Cardiac muscle cell (in vitro differentiated cells and primary cell): Measurements from ENCODE around the gene KRT74. TPM values are rescaled to one million over a fixed set of nuclear protein-coding genes. Genes with fewer than 3 reads are reported as not detected.

Experiments used
- DNase-seq, 2 donors: peaks; one replicate each; pipeline versions ENCODE4 v3.0.0 to v3.0.0-alpha.2; 2010 to 2017; ENCODE audit warnings: low read depth in 1 of 2, low spot score in 1 of 2
- H3K27ac ChIP-seq: fragments of 200-600 bp; sonication (generic); 2 replicates; pipeline ENCODE4 v1.5.1; 2016
- H3K27me3 ChIP-seq: fragments of 200-600 bp; sonication (generic); 2 replicates; pipeline ENCODE4 v1.6.0; 2016; ENCODE audit warnings: control low read depth
- H3K36me3 ChIP-seq: fragments of 200-600 bp; sonication (generic); 2 replicates; pipeline ENCODE4 v1.5.1; 2016; ENCODE audit warnings: control low read depth
- H3K4me1 ChIP-seq: fragments of 200-600 bp; sonication (generic); 2 replicates; pipeline ENCODE4 v1.8.1; 2017; ENCODE audit warnings: low read depth, mild to moderate bottlenecking, mixed run types
- H3K4me3 ChIP-seq: fragments of 200-600 bp; sonication (generic); 2 replicates; pipeline ENCODE4 v1.5.1; 2016; ENCODE audit warnings: mild to moderate bottlenecking
- H3K9me3 ChIP-seq: fragments of 200-600 bp; sonication (generic); 2 replicates; pipeline ENCODE4 v1.5.1; 2017; ENCODE audit warnings: low read depth, mild to moderate bottlenecking, control low read depth
- polyA plus RNA-seq: library from polyadenylated mRNA; unstranded; fragments of >200 nt; fragmentation: Nextera tagmentation; extraction: Ambion mirVana; gene quantifications from 2 replicates; pipeline ENCODE4 v1.2.1, GENCODE V29; 2016
- total RNA-seq: library from RNA; depleted of rRNA; stranded (reverse); fragments of >200 nt; gene quantifications from 2 replicates; pipeline ENCODE4 v1.2.3, GENCODE V29; 2016
- TF ChIP-seq, protein P1 (sequence below): IDR thresholded peaks from 2 replicates; pipeline ENCODE4 v1.5.1; 2012; ENCODE audit warnings: low read depth, mild to moderate bottlenecking, low read length

Gene KRT74
- total and polyA plus RNA-seq, 2 experiments from 2014 or later: not detected

DNA sequence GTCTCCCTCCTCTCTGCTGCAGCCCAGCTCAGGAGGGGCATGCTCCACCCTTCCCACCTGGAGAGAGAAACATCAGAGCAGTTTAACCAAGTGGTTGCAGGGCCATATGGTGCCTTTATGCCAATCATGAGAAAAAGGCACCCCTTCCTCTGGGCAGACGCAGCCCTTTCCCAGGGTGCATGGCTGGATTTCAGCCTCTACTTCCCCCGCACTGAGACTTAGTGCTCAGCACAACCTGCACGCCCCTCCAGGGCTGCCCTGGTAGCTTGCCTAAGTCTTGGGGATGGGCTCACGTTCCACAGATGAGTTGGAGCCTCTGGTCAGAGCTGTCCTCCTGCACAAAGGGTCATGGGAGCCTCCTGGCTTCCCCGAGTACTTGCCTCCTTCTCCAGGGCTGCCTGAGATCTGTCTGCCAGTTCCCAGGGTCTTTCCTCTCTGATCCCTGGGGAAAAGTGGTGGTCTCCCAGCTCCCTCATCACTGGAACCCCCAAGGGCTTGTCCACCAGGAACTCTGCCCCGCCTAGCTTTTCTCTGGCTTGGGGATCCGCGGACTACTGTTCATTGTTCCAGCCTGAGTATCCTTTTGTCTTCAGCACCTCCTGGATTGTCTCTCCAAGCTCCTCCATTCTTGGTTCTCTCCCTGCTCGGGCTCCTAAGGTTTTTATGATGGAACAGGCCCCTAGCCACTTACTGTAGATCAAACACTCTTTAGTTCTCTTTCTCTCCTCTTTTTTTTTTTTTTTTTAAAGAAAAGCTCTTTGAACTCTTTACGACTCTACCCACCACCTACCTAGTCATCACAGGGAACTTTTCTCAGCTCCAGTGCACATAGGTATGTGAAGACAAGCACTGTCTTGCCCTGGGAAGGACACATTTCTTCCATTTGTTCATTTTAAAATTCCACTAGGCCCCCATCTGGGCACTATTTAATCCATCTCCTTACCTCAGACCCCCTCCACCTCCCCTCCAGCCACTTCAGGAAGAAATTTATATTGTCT is 6.1 kb upstream of the KRT74 start:
- TF ChIP-seq, protein P1, sequence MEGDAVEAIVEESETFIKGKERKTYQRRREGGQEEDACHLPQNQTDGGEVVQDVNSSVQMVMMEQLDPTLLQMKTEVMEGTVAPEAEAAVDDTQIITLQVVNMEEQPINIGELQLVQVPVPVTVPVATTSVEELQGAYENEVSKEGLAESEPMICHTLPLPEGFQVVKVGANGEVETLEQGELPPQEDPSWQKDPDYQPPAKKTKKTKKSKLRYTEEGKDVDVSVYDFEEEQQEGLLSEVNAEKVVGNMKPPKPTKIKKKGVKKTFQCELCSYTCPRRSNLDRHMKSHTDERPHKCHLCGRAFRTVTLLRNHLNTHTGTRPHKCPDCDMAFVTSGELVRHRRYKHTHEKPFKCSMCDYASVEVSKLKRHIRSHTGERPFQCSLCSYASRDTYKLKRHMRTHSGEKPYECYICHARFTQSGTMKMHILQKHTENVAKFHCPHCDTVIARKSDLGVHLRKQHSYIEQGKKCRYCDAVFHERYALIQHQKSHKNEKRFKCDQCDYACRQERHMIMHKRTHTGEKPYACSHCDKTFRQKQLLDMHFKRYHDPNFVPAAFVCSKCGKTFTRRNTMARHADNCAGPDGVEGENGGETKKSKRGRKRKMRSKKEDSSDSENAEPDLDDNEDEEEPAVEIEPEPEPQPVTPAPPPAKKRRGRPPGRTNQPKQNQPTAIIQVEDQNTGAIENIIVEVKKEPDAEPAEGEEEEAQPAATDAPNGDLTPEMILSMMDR: no peak
- Histone ChIP-seq H3K4me3 (no peak overlapping the region), H3K36me3 (no peaks in the 10 kb centered on the region), H3K27me3 (peaks cover 8% of the 10 kb centered on the region), H3K4me1 (no peaks in the 10 kb centered on the region), H3K9me3 (no peaks in the 10 kb centered on the region), H3K27ac (no peak overlapping the region)
- DNase-seq: no peak

DNA sequence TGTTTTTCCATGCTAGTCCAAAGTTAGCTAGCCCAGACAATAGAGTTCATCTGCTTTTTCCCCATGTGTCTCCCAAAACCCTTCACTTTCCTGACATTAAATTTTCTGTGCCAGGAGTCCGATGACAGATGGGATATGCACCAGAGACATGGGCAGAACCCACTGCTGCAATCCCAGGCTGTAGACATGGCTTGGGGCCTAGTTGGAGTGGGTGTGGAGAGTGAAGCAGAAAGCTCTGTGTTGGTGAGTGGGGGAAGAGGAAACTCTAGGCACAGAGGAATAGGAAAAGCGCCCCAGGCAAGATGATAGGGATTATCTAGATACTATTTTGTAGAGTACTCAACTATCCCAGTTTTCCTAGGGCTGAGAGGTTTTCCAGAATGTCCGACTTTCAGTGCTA is 4.8 kb upstream of the KRT74 start:
- TF ChIP-seq, protein P1: no peak
- H3K4me1 ChIP-seq: no peaks in the 10 kb centered on the region
- no peaks in the 10 kb centered on the region for H3K9me3 ChIP-seq
- no peak for DNase-seq
- no peak overlapping the region for H3K27ac ChIP-seq
- H3K27me3 ChIP-seq: peaks cover 12% of the 10 kb centered on the region
- no peak overlapping the region for H3K4me3 ChIP-seq
- no peaks in the 10 kb centered on the region for H3K36me3 ChIP-seq

DNA sequence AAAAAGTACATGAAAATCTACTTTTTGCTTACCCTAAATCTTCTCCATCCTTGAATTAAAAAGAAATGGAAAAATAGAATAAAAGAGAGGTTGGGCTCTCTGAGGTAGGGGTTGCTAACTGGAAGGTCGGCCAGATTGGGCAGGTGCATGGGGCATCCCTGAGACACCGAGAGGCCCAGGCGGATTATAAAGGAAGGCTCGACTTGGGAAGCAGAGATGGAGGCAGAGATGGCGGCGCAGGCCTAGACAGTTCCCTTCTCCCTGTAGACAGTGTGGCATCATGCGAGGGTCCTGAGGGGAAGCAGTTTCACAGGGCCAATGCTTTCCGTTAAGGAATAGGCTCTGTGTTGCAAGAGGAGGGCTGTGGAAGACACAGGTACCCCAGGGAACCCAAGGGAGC is 3.7 kb upstream of the KRT74 start:
- H3K27ac ChIP-seq: no peak overlapping the region
- TF ChIP-seq, protein P1: no peak
- no peaks in the 10 kb centered on the region for H3K9me3 ChIP-seq
- no peak overlapping the region for H3K4me3 ChIP-seq
- DNase-seq: no peak
- no peaks in the 10 kb centered on the region for H3K36me3 ChIP-seq
- H3K27me3 ChIP-seq: peaks cover 17% of the 10 kb centered on the region
- no peaks in the 10 kb centered on the region for H3K4me1 ChIP-seq

DNA sequence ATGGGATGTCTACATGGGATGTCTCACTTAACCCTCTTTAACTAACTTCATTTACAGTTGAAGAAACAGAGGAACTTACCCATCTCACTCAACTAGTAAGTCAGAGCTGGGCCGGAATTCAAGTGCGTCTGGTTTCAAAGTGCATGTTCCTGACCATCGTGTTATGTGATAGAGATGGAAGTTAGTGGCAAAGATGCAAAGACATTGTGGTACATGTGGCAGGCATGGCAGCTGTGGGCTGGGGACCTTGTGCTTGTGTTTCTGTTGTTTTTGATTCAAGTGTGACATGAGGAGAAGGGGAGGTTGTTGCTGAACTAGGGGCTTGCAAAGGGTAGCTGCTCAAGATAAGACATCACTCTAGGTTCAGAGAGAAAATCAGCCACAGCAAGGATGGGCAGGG is 2.3 kb upstream of the KRT74 start:
- Histone ChIP-seq H3K36me3 (no peaks in the 10 kb centered on the region), H3K4me1 (no peaks in the 10 kb centered on the region), H3K27ac (no peak overlapping the region), H3K9me3 (no peaks in the 10 kb centered on the region), H3K27me3 (peaks cover 22% of the 10 kb centered on the region), H3K4me3 (no peak overlapping the region)
- TF ChIP-seq, protein P1: no peak
- DNase-seq: no peak

DNA sequence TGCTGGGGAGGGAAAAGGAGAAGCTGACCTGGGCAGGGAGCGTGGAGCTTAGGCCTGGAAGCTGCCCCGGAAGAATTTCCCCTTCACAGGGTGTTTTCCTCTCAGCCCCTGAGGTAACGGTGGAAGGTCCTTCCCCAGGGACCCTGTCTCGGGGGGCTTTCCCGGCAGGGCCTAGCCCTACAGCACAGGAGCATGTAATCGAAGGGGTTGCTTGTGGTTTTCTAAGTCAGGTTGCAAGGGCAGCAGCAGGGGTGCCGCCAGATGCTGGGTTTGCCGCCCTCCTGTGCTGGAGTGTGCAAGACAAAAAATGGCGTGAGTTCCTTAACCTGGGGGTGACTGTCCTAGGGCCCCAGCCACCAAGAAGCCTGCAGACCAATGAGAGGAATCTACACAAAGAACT is 1.6 kb upstream of the KRT74 start:
- H3K4me3 ChIP-seq: no peak overlapping the region

More for the DNA sequence above, 1.6 kb upstream of the KRT74 start:
- Histone ChIP-seq H3K27ac (no peak overlapping the region), H3K4me1 (no peaks in the 10 kb centered on the region), H3K9me3 (no peaks in the 10 kb centered on the region), H3K36me3 (no peaks in the 10 kb centered on the region), H3K27me3 (peaks cover 27% of the 10 kb centered on the region)
- TF ChIP-seq, protein P1: no peak
- DNase-seq: no peak
